ENCODE data around the gene GYPB. TPM values are rescaled to one million over a fixed set of nuclear protein-coding genes. Genes with fewer than 3 reads are reported as not detected.
"Not testable (repeated sequence)": the region's sequence is repeated elsewhere in the genome, so short reads cannot be mapped to it uniquely, and the experiment has no call there.

GYPB gene
- total RNA-seq, 1 donor from 2014 or later, result 5.3 TPM

GRCh38 chr4:144018223-144019000 lies 768 bp downstream of the GYPB start:
- intact Hi-C loops (cut with DNase I); ATAC-seq; DNase-seq (ENCODE audit: low spot score): not testable (repeated sequence)

DNA sequence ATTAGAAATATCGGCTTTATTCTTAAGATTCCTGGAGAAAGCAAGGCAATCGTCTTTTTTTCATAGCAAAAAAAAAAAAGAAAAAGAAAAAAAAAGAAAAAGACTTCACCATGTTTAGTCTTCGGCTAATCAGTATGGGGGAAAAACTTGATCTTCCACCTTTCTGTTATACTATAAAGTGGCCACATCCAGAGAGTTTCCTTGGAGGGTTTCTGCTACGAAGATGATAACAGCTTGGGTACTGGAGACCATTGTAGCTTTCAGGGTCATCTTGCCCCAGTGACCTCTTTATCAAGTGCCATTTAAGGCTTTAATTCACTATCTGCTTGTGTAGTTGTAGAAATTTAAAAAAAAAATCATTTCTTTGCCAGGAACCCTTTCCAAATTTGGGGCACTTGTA lies 1.9 kb downstream of the GYPB start:
- not testable (repeated sequence) for ATAC-seq

GRCh38 chr4:144016057-144016605 lies 3.0 kb downstream of the GYPB start:
- intact Hi-C loops (cut with DNase I); DNase-seq (ENCODE audit: low spot score); ATAC-seq: not testable (repeated sequence)

More for the DNA sequence above, 1.9 kb downstream of the GYPB start:
- intact Hi-C loops (cut with DNase I); DNase-seq (ENCODE audit: low spot score): not testable (repeated sequence)

DNA sequence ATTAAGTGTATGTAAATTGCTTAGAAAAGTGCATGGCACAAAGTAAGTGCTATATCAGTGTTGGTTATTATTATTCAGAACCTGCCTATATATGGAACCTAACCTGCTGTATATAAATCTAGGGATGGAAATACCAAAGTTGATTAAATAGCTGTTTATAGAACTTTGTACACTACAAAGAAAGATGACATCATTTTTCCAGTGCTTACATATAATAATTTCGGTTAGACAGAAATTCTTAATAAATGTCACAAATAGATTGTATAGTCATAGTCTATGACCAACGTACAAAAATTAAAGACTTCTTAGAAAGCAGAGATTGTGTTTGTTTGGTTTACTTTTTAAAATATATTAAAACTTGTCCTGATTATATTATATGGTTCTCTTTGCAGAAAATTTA lies 4.4 kb downstream of the GYPB start:
- ATAC-seq, result no peak
- DNase-seq (ENCODE audit: low spot score), result no peak
- intact Hi-C loops (cut with DNase I), result no loop called here

- ATAC-seq; DNase-seq (ENCODE audit: low spot score); intact Hi-C loops (cut with DNase I): not testable (repeated sequence)
These were observed 10.6 kb downstream of the GYPB start for GRCh38 chr4:144008602-144009001.

DNA sequence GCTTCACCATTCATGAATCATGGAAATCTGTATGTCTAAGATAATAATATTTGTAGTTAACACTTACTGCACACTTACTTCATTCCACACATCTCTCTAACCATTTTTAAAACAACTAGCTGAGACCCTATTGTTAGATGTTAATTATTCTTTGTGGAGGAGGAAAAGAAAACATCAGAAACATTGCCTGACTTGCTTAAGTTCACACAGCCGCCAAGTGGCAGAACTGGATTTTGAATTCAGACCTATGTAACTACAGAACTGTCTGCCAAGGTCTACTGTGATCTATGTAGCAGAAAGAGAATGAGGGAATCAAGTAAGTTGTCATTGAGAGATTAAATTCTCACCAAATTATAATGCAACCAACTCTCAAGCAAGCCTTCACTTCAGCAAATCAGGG lies 11.2 kb downstream of the GYPB start:
- DNase-seq (ENCODE audit: low spot score); intact Hi-C loops (cut with DNase I); ATAC-seq: not testable (repeated sequence)

- intact Hi-C loops (cut with DNase I), result not testable (repeated sequence)
- ATAC-seq, result peak; percentile 44
These were observed 12.9 kb downstream of the GYPB start for GRCh38 chr4:144006200-144006803.

GRCh38 chr4:144005558-144005953 lies 13.6 kb downstream of the GYPB start:
- intact Hi-C loops (cut with DNase I); DNase-seq (ENCODE audit: low spot score); ATAC-seq: not testable (repeated sequence)

More at GRCh38 chr4:144006200-144006803, 12.9 kb downstream of the GYPB start:
- not testable (repeated sequence) for DNase-seq (ENCODE audit: low spot score)

GRCh38 chr4:144004868-144005557 lies 14.2 kb downstream of the GYPB start:
- DNase-seq (ENCODE audit: low spot score); intact Hi-C loops (cut with DNase I); ATAC-seq: not testable (repeated sequence)

DNA sequence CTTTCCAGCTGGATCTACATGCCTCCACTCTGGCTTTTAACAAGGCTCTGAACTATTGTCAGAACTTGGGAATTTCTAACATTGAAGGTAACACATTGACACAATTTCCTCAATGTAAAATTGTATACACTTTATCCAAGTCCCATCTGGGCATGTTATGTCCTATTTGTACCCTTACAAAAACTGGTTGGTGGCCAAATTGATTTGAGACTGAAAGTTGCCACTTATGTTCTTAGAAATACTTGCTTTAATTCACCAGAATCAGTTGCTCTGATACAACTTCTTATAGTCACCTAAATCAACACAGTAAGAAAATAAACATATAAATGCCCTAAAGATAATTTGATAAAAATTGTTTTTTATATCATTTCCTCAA lies 15.3 kb downstream of the GYPB start:
- intact Hi-C loops (cut with DNase I), result not testable (repeated sequence)

DNA sequence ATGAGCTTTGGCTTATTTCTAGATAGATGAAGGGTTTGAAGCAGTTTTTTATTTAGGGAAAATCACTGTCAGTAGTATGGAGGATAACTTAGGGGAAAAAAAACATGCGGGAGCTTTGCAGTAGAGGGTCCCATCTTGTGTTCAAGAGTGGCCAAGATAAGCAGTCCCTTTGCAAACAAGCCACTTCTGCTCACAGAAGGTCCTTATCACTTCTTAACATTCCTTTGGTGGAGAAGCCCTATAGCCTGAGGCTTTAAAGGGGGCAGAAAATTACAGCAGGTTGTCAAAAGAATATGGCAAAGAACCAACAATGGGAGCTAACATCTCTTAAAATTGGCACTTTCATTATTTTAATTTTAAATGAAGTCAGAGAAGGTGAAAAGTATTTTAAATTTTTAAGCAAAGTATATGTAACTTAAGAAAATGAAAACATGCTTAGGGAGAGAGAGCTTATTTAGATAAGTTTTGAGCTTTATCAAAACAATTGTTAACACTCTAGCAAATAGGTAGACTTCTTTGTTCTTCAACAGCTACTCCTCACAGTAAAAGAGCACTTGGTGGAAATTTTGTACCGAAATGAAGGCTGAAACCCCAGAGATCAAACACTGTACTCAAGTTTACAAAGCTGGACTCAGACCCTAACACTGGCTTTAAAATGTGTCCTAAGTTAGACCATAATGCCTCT lies 15.8 kb downstream of the GYPB start:
- intact Hi-C loops (cut with DNase I); ATAC-seq; DNase-seq (ENCODE audit: low spot score): not testable (repeated sequence)

More for the DNA sequence above, 15.3 kb downstream of the GYPB start:
- not testable (repeated sequence) for ATAC-seq; DNase-seq (ENCODE audit: low spot score)

DNA sequence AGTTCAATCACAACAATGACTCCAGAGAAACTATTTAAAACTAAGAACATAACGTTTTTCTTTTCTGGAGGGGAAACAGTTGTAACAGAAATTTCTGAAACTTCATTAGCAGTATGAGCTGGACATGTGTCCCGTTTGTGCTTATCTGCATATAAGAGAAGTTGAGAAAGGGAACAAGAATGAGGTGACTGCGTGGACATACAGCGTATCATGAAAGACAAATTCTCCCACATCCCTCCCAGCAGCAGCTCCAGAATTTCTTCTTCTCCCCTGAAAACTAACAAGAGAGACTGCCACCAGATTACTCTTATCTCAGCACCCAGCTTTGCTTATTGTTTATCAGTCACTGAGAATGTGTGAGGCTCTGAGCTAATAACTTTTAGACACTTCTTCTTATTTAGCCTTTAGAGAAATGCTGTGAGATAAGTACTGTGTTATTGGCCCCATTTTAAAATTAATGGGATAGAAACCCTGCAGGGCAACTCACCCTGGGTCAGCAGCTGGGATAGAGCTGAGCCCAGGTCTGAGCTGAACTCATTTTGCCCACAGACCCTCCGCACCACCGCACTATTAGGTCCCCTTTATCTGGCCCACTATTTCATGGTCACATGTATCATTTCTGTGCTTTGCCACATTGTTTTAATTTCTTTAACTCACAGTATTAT lies 18.7 kb downstream of the GYPB start:
- ATAC-seq; DNase-seq (ENCODE audit: low spot score); intact Hi-C loops (cut with DNase I): not testable (repeated sequence)

- ATAC-seq; DNase-seq (ENCODE audit: low spot score); intact Hi-C loops (cut with DNase I): not testable (repeated sequence)
These were observed 23.0 kb downstream of the GYPB start for GRCh38 chr4:143996193-143996592.

GRCh38 chr4:143991761-143992160 lies 27.4 kb downstream of the GYPB start:
- intact Hi-C loops (cut with DNase I); ATAC-seq; DNase-seq (ENCODE audit: low spot score): not testable (repeated sequence)

DNA sequence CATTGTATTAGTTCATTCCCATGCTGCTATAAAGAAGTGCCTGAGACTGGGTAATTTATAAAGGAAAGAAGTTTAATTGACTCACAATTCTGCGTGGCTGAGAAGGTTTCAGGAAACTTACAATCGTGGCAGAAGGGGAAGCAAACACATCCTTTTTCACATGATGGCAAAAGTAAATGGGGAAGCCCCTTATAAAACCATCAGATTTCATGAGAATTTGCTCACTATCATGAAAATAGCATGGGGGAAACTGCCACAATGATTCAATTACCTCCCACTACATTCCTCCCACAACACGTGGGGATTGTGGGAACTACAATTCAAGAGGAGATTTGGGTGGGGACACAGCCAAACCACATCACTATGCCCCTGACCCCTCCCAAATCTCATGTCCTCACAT lies 28.5 kb downstream of the GYPB start:
- DNase-seq (ENCODE audit: low spot score); intact Hi-C loops (cut with DNase I); ATAC-seq: not testable (repeated sequence)

- ATAC-seq (no peak), DNase-seq (ENCODE audit: low spot score) (no peak)
- intact Hi-C loops (cut with DNase I), result no loop called here
These were observed 33.0 kb downstream of the GYPB start for GRCh38 chr4:143986180-143986579.

GRCh38 chr4:143980776-143981175 lies 38.4 kb downstream of the GYPB start:
- intact Hi-C loops (cut with DNase I), result not testable (repeated sequence)

DNA sequence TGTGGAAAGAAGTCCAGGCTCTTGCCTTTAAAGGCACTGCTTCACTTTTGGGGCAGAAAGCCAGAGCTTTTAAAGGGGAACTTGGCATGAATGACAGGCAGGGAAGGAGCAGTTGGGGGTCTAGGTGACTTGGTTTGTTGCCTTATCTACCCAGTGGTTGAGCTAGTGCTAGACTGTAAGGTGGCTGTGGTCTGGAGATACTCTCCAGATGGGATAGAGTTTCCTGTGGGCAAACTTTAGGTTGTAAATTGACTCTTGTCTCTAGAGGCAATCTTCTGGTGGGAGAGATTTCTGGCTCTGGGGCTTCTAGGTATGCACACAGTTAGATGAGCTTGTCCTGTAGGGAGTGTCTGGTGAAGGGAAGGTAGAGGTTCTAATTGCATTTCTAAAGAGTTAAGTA lies 43.7 kb downstream of the GYPB start:
- intact Hi-C loops (cut with DNase I), result loop anchor here (10.0 kb wide), 1 partner anchor 191 kb away; no protein-coding TSS in a partner anchor
- ATAC-seq; DNase-seq (ENCODE audit: low spot score): not testable (repeated sequence)

More at GRCh38 chr4:143980776-143981175, 38.4 kb downstream of the GYPB start:
- ATAC-seq; DNase-seq (ENCODE audit: low spot score): not testable (repeated sequence)
